GM23338 (cell line): ENCODE results near the gene LTB. TPM values are rescaled to one million over a fixed set of nuclear protein-coding genes. Genes with fewer than 3 reads are reported as not detected.

Source experiments
- ATAC-seq: fragments of 200-7000 bp; cut with Tn5 transposase; 3 replicates; pipeline ENCODE4 v1.9.1; 2020
- DNase-seq: peaks from one replicate; pipeline ENCODE4 v3.0.0-alpha.2; 2015; ENCODE audit warnings: low spot score
- H2AFZ ChIP-seq: fragments of 200-600 bp; sonication (generic); 2 replicates; pipeline ENCODE4 v1.8.0; 2016; ENCODE audit warnings: antibody characterized with exemption, mild to moderate bottlenecking, moderate library complexity
- H3F3A ChIP-seq: fragments of 200-600 bp; sonication (generic); replicated peaks from 2 replicates; pipeline ENCODE4 v1.8.0; 2017; ENCODE audit warnings: antibody characterized with exemption, mixed run types, low read depth
- H3K27ac ChIP-seq: fragments of 200-600 bp; sonication (generic); 2 replicates; pipeline ENCODE4 v1.6.1; 2016; ENCODE audit warnings: low read depth
- H3K27me3 ChIP-seq: fragments of 200-600 bp; sonication (generic); 2 replicates; pipeline ENCODE4 v1.8.0; 2016; ENCODE audit warnings: mild to moderate bottlenecking, mixed run types, moderate library complexity; ENCODE audit not compliant: insufficient read depth
- H3K36me3 ChIP-seq: fragments of 200-600 bp; sonication (generic); 2 replicates; pipeline ENCODE4 v1.8.0; 2016; ENCODE audit warnings: mild to moderate bottlenecking; ENCODE audit not compliant: insufficient read depth
- H3K4me1 ChIP-seq: fragments of 200-600 bp; sonication (generic); 2 replicates; pipeline ENCODE4 v1.8.0; 2016; ENCODE audit warnings: mild to moderate bottlenecking, moderate library complexity; ENCODE audit not compliant: insufficient read depth
- H3K4me2 ChIP-seq: fragments of 200-600 bp; sonication (generic); 2 replicates; pipeline ENCODE4 v1.7.1; 2017; ENCODE audit warnings: mixed run types
- H3K4me3 ChIP-seq: fragments of 200-600 bp; sonication (generic); 2 replicates; pipeline ENCODE4 v1.6.1; 2016; ENCODE audit warnings: mixed run types
- H3K79me2 ChIP-seq: fragments of 200-600 bp; sonication (generic); replicated peaks from 2 replicates; pipeline ENCODE4 v1.8.0; 2017; ENCODE audit warnings: mild to moderate bottlenecking; ENCODE audit not compliant: insufficient read depth
- H3K9me2 ChIP-seq: fragments of 200-600 bp; sonication (generic); 2 replicates; pipeline ENCODE4 v1.8.0; 2017; ENCODE audit not compliant: insufficient read depth
- H4K20me1 ChIP-seq: fragments of 200-600 bp; sonication (generic); replicated peaks from 2 replicates; pipeline ENCODE4 v1.8.0; 2017; ENCODE audit warnings: mild to moderate bottlenecking; ENCODE audit not compliant: insufficient read depth
- H3K27ac Mint-ChIP-seq: 2 replicates; pipeline ENCODE4 v1.8.0; 2020; ENCODE audit warnings: inconsistent platforms, mild to moderate bottlenecking, moderate library complexity, mixed read lengths
- H3K27me3 Mint-ChIP-seq: 3 replicates; pipeline ENCODE4 v1.8.0; 2022; ENCODE audit warnings: low read depth, mild to moderate bottlenecking, moderate library complexity, mixed read lengths, inconsistent platforms; ENCODE audit not compliant: insufficient read depth, poor library complexity
- H3K36me3 Mint-ChIP-seq: 3 replicates; pipeline ENCODE4 v1.8.0; 2021; ENCODE audit warnings: low read depth, mild to moderate bottlenecking, inconsistent platforms, moderate library complexity, mixed read lengths
- H3K4me1 Mint-ChIP-seq: 3 replicates; pipeline ENCODE4 v1.8.0; 2020; ENCODE audit warnings: mild to moderate bottlenecking, inconsistent platforms, mixed read lengths
- H3K4me3 Mint-ChIP-seq: 3 replicates; pipeline ENCODE4 v1.8.0; 2021; ENCODE audit warnings: moderate library complexity, mild to moderate bottlenecking, inconsistent platforms, mixed read lengths
- H3K9me3 Mint-ChIP-seq: 3 replicates; pipeline ENCODE4 v1.8.0; 2020; ENCODE audit warnings: moderate library complexity, mild to moderate bottlenecking, inconsistent platforms, mixed read lengths
- CREB1 ChIP-seq: fragments of 250-450 bp; sonication (Bioruptor Pico); IDR thresholded peaks from 2 replicates; pipeline ENCODE4 v1.5.0; 2020; ENCODE audit warnings: low read depth, mild to moderate bottlenecking, moderate library complexity
- EZH2 ChIP-seq: fragments of 200-600 bp; sonication (generic); IDR thresholded peaks from one replicate; pipeline ENCODE4 v1.8.0; 2017; ENCODE audit warnings: antibody characterized with exemption, mild to moderate bottlenecking, low read depth; ENCODE audit not compliant: unreplicated experiment
- EZH2phosphoT487 ChIP-seq: fragments of 200-600 bp; sonication (generic); IDR thresholded peaks from one replicate; pipeline ENCODE4 v1.8.1; 2018; ENCODE audit warnings: antibody characterized with exemption; ENCODE audit not compliant: unreplicated experiment
- JUNB ChIP-seq: IDR thresholded peaks from one replicate; pipeline ENCODE4 v1.6.1; 2016; ENCODE audit warnings: antibody characterized with exemption; ENCODE audit not compliant: unreplicated experiment
- NANOG ChIP-seq: IDR thresholded peaks from 2 replicates; pipeline ENCODE4 v1.6.1; 2016; ENCODE audit warnings: antibody characterized with exemption, borderline replicate concordance
- POLR2AphosphoS5 ChIP-seq: IDR thresholded peaks from 2 replicates; pipeline ENCODE4 v1.6.1; 2016; ENCODE audit warnings: antibody characterized with exemption, low read depth
- STAT1 ChIP-seq: IDR thresholded peaks from one replicate; pipeline ENCODE4 v1.6.1; 2016; ENCODE audit warnings: antibody characterized with exemption; ENCODE audit not compliant: unreplicated experiment
- ZNF114 ChIP-seq: fragments of 250-450 bp; sonication (Bioruptor Pico); IDR thresholded peaks from 2 replicates; pipeline ENCODE4 v1.5.0; 2020; ENCODE audit warnings: mild to moderate bottlenecking, moderate library complexity
- ZNF331 ChIP-seq: fragments of 250-450 bp; sonication (Bioruptor Pico); IDR thresholded peaks from 2 replicates; pipeline ENCODE4 v1.5.0; 2020; ENCODE audit warnings: low read depth, mild to moderate bottlenecking, moderate library complexity
- polyA plus RNA-seq: library from polyadenylated mRNA; unstranded; fragments of >200 nt; fragmentation: Nextera tagmentation; extraction: Ambion mirVana; gene quantifications from 2 replicates; pipeline ENCODE4 v1.2.1, GENCODE V29; 2016
- total RNA-seq: library from RNA; depleted of rRNA; stranded (reverse); fragments of >200 nt; shearing (Covaris generic); gene quantifications from 2 replicates; pipeline ENCODE4 v1.2.3, GENCODE V29; 2014
- TF ChIP-seq, protein P1 (sequence below): IDR thresholded peaks from 2 replicates; pipeline ENCODE4 v1.6.1; 2016; ENCODE audit warnings: antibody characterized with exemption
- TF ChIP-seq, protein P2 (sequence below), 2 experiments: fragments of 200-600 bp in 1 of 2; sonication (generic) in 1 of 2; conservative IDR thresholded peaks; 2 replicates each; pipeline versions ENCODE4 v1.5.1 to v1.6.1; 2016 to 2017; ENCODE audit warnings: antibody characterized with exemption in 2 of 2, low read depth in 2 of 2, mild to moderate bottlenecking in 2 of 2, moderate library complexity in 1 of 2
- TF ChIP-seq, protein P3 (sequence below): IDR thresholded peaks from one replicate; pipeline ENCODE4 v1.6.1; 2018; ENCODE audit warnings: antibody characterized with exemption; ENCODE audit not compliant: unreplicated experiment
- TF ChIP-seq, protein P4 (sequence below): fragments of 250-450 bp; sonication (Bioruptor Pico); IDR thresholded peaks from 2 replicates; pipeline ENCODE4 v1.5.0; 2020; ENCODE audit warnings: mild to moderate bottlenecking, moderate library complexity

Gene LTB
- total and polyA plus RNA-seq, 2 experiments from 2014 or later: 1.7 TPM; not detected in 1

DNA sequence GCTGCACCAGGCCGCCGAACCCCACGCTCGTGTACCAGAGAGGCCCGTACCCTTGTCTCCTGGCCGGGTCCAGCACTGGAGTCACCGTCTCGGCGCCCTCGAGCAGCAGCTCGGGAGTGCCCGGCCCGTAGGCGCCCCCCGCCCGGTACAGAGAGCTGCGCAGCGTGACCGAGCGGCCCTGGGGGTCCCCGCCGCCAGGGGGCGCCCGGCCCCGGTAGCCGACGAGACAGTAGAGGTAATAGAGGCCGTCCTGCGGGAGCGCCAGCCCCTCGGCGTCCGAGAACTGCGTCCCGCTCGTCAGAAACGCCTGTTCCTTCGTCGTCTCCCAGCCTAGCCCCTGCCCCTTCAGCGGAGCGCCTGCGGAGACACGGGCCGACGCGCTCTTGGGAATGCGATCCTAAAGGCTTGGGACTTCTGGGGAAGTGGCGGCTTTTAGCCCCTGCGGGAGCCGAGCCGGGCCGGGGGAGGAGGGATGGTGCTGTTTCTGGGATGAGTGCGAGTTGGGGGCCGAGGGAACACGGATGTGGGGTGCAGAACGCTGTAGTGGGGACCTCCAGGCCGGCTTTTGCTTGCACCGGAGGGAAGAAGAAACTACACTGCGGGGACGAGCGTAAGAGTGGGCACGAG, 1.3 kb downstream of the LTB start:
- peaks cover 20% of the 10 kb centered on the region for H3K27me3 ChIP-seq
- ATAC-seq (peak; percentile 93), DNase-seq (peak; percentile 92)
- no peaks in the 10 kb centered on the region for H3K79me2 ChIP-seq
- H3K9me3 Mint-ChIP-seq: peaks cover 3% of the 10 kb centered on the region; the same call in 2 of the 3 replicates
- H3K4me3 ChIP-seq: peak overlapping the region; percentile 95
- H3K4me1 ChIP-seq: peaks cover 4% of the 10 kb centered on the region; the same call in 1 of the 2 replicates
- no peaks in the 10 kb centered on the region for H3K9me2 ChIP-seq
- H3K27ac Mint-ChIP-seq: peak overlapping the region; percentile 60; the same call in 1 of the 2 replicates
- H3K4me1 Mint-ChIP-seq: peaks cover 24% of the 10 kb centered on the region
- no peaks in the 10 kb centered on the region for H3K36me3 ChIP-seq
- H3K36me3 Mint-ChIP-seq: no peaks in the 10 kb centered on the region
- peak overlapping the region; percentile 99 for H2AFZ ChIP-seq
- H3K27ac ChIP-seq: no peak overlapping the region
- peaks cover 36% of the 10 kb centered on the region for H3K27me3 Mint-ChIP-seq
- no peaks in the 10 kb centered on the region for H3F3A ChIP-seq
- no peak for TF ChIP-seq ZNF331 (CRISPR knock-in tag)
- peak; percentile 74 for TF ChIP-seq POLR2AphosphoS5
- TF ChIP-seq CREB1 (CRISPR knock-in tag): peak; percentile 66
- TF ChIP-seq EZH2phosphoT487: no peak
- TF ChIP-seq EZH2: no peak
- no peak for TF ChIP-seq STAT1
- TF ChIP-seq, protein P1, sequence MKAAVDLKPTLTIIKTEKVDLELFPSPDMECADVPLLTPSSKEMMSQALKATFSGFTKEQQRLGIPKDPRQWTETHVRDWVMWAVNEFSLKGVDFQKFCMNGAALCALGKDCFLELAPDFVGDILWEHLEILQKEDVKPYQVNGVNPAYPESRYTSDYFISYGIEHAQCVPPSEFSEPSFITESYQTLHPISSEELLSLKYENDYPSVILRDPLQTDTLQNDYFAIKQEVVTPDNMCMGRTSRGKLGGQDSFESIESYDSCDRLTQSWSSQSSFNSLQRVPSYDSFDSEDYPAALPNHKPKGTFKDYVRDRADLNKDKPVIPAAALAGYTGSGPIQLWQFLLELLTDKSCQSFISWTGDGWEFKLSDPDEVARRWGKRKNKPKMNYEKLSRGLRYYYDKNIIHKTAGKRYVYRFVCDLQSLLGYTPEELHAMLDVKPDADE: no peak
- TF ChIP-seq, protein P2, sequence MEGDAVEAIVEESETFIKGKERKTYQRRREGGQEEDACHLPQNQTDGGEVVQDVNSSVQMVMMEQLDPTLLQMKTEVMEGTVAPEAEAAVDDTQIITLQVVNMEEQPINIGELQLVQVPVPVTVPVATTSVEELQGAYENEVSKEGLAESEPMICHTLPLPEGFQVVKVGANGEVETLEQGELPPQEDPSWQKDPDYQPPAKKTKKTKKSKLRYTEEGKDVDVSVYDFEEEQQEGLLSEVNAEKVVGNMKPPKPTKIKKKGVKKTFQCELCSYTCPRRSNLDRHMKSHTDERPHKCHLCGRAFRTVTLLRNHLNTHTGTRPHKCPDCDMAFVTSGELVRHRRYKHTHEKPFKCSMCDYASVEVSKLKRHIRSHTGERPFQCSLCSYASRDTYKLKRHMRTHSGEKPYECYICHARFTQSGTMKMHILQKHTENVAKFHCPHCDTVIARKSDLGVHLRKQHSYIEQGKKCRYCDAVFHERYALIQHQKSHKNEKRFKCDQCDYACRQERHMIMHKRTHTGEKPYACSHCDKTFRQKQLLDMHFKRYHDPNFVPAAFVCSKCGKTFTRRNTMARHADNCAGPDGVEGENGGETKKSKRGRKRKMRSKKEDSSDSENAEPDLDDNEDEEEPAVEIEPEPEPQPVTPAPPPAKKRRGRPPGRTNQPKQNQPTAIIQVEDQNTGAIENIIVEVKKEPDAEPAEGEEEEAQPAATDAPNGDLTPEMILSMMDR (conservative IDR thresholded peaks at IDR 0.05; ENCODE audit: low read depth in 2 of 2): peak; percentile 73 to 87
- TF ChIP-seq, protein P3, sequence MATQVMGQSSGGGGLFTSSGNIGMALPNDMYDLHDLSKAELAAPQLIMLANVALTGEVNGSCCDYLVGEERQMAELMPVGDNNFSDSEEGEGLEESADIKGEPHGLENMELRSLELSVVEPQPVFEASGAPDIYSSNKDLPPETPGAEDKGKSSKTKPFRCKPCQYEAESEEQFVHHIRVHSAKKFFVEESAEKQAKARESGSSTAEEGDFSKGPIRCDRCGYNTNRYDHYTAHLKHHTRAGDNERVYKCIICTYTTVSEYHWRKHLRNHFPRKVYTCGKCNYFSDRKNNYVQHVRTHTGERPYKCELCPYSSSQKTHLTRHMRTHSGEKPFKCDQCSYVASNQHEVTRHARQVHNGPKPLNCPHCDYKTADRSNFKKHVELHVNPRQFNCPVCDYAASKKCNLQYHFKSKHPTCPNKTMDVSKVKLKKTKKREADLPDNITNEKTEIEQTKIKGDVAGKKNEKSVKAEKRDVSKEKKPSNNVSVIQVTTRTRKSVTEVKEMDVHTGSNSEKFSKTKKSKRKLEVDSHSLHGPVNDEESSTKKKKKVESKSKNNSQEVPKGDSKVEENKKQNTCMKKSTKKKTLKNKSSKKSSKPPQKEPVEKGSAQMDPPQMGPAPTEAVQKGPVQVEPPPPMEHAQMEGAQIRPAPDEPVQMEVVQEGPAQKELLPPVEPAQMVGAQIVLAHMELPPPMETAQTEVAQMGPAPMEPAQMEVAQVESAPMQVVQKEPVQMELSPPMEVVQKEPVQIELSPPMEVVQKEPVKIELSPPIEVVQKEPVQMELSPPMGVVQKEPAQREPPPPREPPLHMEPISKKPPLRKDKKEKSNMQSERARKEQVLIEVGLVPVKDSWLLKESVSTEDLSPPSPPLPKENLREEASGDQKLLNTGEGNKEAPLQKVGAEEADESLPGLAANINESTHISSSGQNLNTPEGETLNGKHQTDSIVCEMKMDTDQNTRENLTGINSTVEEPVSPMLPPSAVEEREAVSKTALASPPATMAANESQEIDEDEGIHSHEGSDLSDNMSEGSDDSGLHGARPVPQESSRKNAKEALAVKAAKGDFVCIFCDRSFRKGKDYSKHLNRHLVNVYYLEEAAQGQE: no peak
- TF ChIP-seq, protein P4, sequence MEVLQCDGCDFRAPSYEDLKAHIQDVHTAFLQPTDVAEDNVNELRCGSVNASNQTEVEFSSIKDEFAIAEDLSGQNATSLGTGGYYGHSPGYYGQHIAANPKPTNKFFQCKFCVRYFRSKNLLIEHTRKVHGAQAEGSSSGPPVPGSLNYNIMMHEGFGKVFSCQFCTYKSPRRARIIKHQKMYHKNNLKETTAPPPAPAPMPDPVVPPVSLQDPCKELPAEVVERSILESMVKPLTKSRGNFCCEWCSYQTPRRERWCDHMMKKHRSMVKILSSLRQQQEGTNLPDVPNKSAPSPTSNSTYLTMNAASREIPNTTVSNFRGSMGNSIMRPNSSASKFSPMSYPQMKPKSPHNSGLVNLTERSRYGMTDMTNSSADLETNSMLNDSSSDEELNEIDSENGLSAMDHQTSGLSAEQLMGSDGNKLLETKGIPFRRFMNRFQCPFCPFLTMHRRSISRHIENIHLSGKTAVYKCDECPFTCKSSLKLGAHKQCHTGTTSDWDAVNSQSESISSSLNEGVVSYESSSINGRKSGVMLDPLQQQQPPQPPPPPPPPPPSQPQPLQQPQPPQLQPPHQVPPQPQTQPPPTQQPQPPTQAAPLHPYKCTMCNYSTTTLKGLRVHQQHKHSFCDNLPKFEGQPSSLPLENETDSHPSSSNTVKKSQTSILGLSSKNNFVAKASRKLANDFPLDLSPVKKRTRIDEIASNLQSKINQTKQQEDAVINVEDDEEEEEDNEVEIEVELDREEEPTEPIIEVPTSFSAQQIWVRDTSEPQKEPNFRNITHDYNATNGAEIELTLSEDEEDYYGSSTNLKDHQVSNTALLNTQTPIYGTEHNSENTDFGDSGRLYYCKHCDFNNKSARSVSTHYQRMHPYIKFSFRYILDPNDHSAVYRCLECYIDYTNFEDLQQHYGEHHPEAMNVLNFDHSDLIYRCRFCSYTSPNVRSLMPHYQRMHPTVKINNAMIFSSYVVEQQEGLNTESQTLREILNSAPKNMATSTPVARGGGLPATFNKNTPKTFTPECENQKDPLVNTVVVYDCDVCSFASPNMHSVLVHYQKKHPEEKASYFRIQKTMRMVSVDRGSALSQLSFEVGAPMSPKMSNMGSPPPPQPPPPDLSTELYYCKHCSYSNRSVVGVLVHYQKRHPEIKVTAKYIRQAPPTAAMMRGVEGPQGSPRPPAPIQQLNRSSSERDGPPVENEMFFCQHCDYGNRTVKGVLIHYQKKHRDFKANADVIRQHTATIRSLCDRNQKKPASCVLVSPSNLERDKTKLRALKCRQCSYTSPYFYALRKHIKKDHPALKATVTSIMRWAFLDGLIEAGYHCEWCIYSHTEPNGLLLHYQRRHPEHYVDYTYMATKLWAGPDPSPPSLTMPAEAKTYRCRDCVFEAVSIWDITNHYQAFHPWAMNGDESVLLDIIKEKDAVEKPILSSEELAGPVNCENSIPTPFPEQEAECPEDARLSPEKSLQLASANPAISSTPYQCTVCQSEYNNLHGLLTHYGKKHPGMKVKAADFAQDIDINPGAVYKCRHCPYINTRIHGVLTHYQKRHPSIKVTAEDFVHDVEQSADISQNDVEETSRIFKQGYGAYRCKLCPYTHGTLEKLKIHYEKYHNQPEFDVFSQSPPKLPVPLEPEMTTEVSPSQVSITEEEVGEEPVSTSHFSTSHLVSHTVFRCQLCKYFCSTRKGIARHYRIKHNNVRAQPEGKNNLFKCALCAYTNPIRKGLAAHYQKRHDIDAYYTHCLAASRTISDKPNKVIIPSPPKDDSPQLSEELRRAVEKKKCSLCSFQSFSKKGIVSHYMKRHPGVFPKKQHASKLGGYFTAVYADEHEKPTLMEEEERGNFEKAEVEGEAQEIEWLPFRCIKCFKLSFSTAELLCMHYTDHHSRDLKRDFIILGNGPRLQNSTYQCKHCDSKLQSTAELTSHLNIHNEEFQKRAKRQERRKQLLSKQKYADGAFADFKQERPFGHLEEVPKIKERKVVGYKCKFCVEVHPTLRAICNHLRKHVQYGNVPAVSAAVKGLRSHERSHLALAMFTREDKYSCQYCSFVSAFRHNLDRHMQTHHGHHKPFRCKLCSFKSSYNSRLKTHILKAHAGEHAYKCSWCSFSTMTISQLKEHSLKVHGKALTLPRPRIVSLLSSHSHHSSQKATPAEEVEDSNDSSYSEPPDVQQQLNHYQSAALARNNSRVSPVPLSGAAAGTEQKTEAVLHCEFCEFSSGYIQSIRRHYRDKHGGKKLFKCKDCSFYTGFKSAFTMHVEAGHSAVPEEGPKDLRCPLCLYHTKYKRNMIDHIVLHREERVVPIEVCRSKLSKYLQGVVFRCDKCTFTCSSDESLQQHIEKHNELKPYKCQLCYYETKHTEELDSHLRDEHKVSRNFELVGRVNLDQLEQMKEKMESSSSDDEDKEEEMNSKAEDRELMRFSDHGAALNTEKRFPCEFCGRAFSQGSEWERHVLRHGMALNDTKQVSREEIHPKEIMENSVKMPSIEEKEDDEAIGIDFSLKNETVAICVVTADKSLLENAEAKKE (CRISPR knock-in tag): no peak
- no peak for TF ChIP-seq JUNB
- TF ChIP-seq ZNF114 (CRISPR knock-in tag): no peak
- no peak for TF ChIP-seq NANOG
- peak overlapping the region; percentile 96 for H3K4me2 ChIP-seq
- H4K20me1 ChIP-seq: no peaks in the 10 kb centered on the region
- H3K4me3 Mint-ChIP-seq: peak overlapping the region; percentile 95
